SK-N-SH treated with all-trans-retinoic acid at 6 μM for 48 hours (cell line): Measurements from ENCODE around the gene BPIFA2.

Experiments used
- ATAC-seq: fragments of 200-7000 bp; cut with Tn5 transposase; 3 replicates; pipeline ENCODE4 v1.9.1; 2020; ENCODE audit warnings: mild to moderate bottlenecking, moderate library complexity
- ARNTL ChIP-seq: fragments of 450-650 bp; formaldehyde crosslinking; IDR thresholded peaks from 2 replicates; pipeline ENCODE4 v1.5.0; 2020; ENCODE audit warnings: low read depth, mild to moderate bottlenecking, moderate library complexity, borderline replicate concordance
- BACH2 ChIP-seq: fragments of 250-450 bp; sonication (Bioruptor Pico); IDR thresholded peaks from 2 replicates; pipeline ENCODE4 v1.9.0; 2021; ENCODE audit warnings: mild to moderate bottlenecking, borderline replicate concordance
- CSDC2 ChIP-seq: fragments of 250-450 bp; sonication (Bioruptor Pico); IDR thresholded peaks from 2 replicates; pipeline ENCODE4 v1.5.0; 2020; ENCODE audit warnings: mild to moderate bottlenecking, moderate library complexity
- CSRNP3 ChIP-seq: fragments of 250-450 bp; sonication (Bioruptor Pico); IDR thresholded peaks from 2 replicates; pipeline ENCODE4 v1.5.1; 2021; ENCODE audit warnings: mild to moderate bottlenecking, moderate library complexity
- ESRRG ChIP-seq: fragments of 250-450 bp; sonication (Bioruptor Pico); IDR thresholded peaks from 2 replicates; pipeline ENCODE4 v1.6.1; 2021; ENCODE audit warnings: mild to moderate bottlenecking
- GLIS3 ChIP-seq: fragments of 250-450 bp; sonication (Bioruptor Pico); IDR thresholded peaks from 2 replicates; pipeline ENCODE4 v1.5.0; 2020; ENCODE audit warnings: mild to moderate bottlenecking, moderate library complexity
- OSR1 ChIP-seq: fragments of 250-450 bp; sonication (Bioruptor Pico); IDR thresholded peaks from 2 replicates; pipeline ENCODE4 v1.8.0; 2022; ENCODE audit warnings: moderate library complexity, mild to moderate bottlenecking, inconsistent platforms
- PATZ1 ChIP-seq: fragments of 250-450 bp; sonication (Bioruptor Pico); IDR thresholded peaks from 2 replicates; pipeline ENCODE4 v1.8.0; 2020; ENCODE audit warnings: mild to moderate bottlenecking, moderate library complexity, borderline replicate concordance
- POU6F1 ChIP-seq: fragments of 250-450 bp; sonication (Bioruptor Pico); IDR thresholded peaks from 2 replicates; pipeline ENCODE4 v1.8.0; 2021; ENCODE audit warnings: low read depth, mild to moderate bottlenecking, moderate library complexity, borderline replicate concordance
- PPARA ChIP-seq: fragments of 250-450 bp; sonication (Bioruptor Pico); IDR thresholded peaks from 2 replicates; pipeline ENCODE4 v1.5.0; 2020; ENCODE audit warnings: mild to moderate bottlenecking, borderline replicate concordance
- RARB ChIP-seq: fragments of 250-450 bp; sonication (Bioruptor Pico); IDR thresholded peaks from 2 replicates; pipeline ENCODE4 v1.8.0; 2021; ENCODE audit warnings: mild to moderate bottlenecking, moderate library complexity
- SNAI2 ChIP-seq: fragments of 250-450 bp; sonication (Bioruptor Pico); IDR thresholded peaks from 2 replicates; pipeline ENCODE4 v1.5.0; 2020; ENCODE audit warnings: mild to moderate bottlenecking, moderate library complexity
- TCF4 ChIP-seq: fragments of 250-450 bp; sonication (Bioruptor Pico); IDR thresholded peaks from 2 replicates; pipeline ENCODE4 v1.8.0; 2021; ENCODE audit warnings: mild to moderate bottlenecking, moderate library complexity, borderline replicate concordance
- TSHZ2 ChIP-seq: fragments of 250-450 bp; sonication (Bioruptor Pico); IDR thresholded peaks from 2 replicates; pipeline ENCODE4 v1.5.0; 2020; ENCODE audit warnings: mild to moderate bottlenecking, moderate library complexity
- ZFP3 ChIP-seq: fragments of 250-450 bp; sonication (Bioruptor Pico); IDR thresholded peaks from 2 replicates; pipeline ENCODE4 v1.5.0; 2020; ENCODE audit warnings: mild to moderate bottlenecking, moderate library complexity
- ZFP30 ChIP-seq: fragments of 450-650 bp; formaldehyde crosslinking; IDR thresholded peaks from 2 replicates; pipeline ENCODE4 v1.5.0; 2022; ENCODE audit warnings: mild to moderate bottlenecking, moderate library complexity
- ZNF565 ChIP-seq: fragments of 450-650 bp; formaldehyde crosslinking; conservative IDR thresholded peaks from 2 replicates; pipeline ENCODE4 v1.5.0; 2020; ENCODE audit warnings: low read depth, mild to moderate bottlenecking, moderate library complexity
- ZNF70 ChIP-seq: fragments of 450-650 bp; formaldehyde crosslinking; IDR thresholded peaks from 2 replicates; pipeline ENCODE4 v1.5.0; 2020; ENCODE audit warnings: mild to moderate bottlenecking, moderate library complexity
- ZNF8 ChIP-seq: fragments of 450-650 bp; formaldehyde crosslinking; IDR thresholded peaks from 2 replicates; pipeline ENCODE4 v1.5.0; 2020; ENCODE audit warnings: mild to moderate bottlenecking, moderate library complexity

The BPIFA2 gene

DNA sequence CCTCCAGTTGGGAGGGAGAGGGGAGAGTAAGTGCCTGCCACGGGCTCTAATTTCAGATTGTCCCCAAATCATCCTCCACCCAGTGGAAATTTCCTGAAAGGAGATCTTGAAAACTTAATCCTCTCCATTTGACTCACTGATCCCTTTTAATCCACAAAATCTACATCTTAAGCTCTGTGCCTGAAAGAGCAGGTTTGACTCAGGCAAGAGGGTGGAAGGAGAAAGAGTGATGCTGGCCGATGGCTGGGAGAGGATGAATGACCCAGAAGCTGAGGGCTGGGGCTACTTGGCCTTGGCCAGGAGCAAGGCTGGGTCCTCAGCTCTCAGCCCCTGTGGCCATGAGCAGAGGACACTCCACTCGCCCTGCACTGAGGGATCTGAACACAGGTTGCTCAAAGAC is 8.1 kb downstream of the BPIFA2 start:
- TF ChIP-seq CSRNP3 (no peak), PPARA (CRISPR knock-in tag) (no peak), OSR1 (CRISPR knock-in tag) (no peak), ZFP3 (CRISPR knock-in tag) (no peak), ZNF8 (no peak), GLIS3 (no peak), BACH2 (CRISPR knock-in tag) (no peak), ZFP30 (no peak), ZNF565 (CRISPR knock-in tag) (no peak)
- no peak for ATAC-seq

DNA sequence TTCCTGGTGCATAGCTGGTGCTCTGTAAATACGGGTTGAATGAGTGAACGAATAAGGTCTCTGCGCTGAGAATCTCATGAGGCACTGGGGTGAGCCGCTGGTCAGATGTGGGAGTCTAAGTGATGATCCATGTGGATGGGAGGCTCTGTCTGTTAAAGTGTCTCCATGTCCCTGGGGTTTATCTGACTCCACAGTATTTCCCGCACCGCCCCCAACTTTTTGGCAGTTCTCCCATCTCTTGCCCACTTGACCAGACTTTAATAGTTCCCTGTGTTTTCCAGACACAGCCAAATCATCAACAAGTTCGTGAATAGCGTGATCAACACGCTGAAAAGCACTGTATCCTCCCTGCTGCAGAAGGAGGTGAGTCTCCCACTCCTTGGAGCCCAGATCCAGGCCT is 9.9 kb downstream of the BPIFA2 start:
- ATAC-seq, result no peak
- TF ChIP-seq ARNTL (CRISPR knock-in tag) (no peak), ESRRG (no peak), ZNF70 (CRISPR knock-in tag) (no peak), ZFP30 (no peak), PATZ1 (CRISPR knock-in tag) (no peak), ZFP3 (CRISPR knock-in tag) (no peak), ZNF8 (no peak), CSDC2 (no peak), ZNF565 (CRISPR knock-in tag) (no peak), BACH2 (CRISPR knock-in tag) (no peak)
- TF ChIP-seq, all 23 proteins: peak for 0

- ATAC-seq, result no peak
- no peak for TF ChIP-seq ZNF565 (CRISPR knock-in tag)
- no peak for TF ChIP-seq ZNF8
- no peak for TF ChIP-seq SNAI2
- no peak for TF ChIP-seq ZNF70 (CRISPR knock-in tag)
- TF ChIP-seq CSRNP3, result no peak
- no peak for TF ChIP-seq TCF4 (CRISPR knock-in tag)
- no peak for TF ChIP-seq RARB (CRISPR knock-in tag)
- no peak for TF ChIP-seq BACH2 (CRISPR knock-in tag)
- TF ChIP-seq TSHZ2 (CRISPR knock-in tag), result no peak
Measured at GRCh38 chr20:33178726-33179125, 10.8 kb downstream of the BPIFA2 start.

DNA sequence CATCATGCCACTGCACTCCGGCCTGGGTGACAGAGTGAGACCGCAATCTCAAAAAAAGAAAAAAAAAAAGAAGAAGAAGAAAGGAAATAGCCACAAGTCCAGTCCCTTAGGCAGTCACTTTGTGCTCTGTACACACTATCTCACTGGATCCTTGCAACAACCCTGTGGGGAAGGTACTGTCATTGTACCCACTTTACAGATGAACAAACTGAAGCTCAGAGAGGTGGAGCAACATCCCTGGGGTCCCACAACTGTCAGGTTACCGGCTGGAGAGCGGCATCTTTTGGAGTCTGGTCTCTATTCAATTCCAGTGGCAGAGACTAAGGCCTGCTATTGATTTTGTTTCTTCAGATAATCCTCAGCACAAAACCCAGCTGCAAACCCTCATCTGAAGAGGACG is 12.2 kb downstream of the BPIFA2 start:
- ATAC-seq, result no peak
- no peak for TF ChIP-seq POU6F1 (CRISPR knock-in tag)
- TF ChIP-seq, all 23 proteins: peak for 0
